Right lobe of liver (tissue), 4 donors: ENCODE results near the gene ANKDD1A.

Source experiments
- POLR2A ChIP-seq: fragments of 450-650 bp; IDR thresholded peaks from one replicate; pipeline ENCODE4 v1.6.1; 2017; ENCODE audit warnings: antibody characterized with exemption, mild to moderate bottlenecking
- TF ChIP-seq, protein P1 (sequence below), 4 donors: fragments of 200-600 bp in 3 of 4; fragments of 450-650 bp in 1 of 4; IDR thresholded peaks; one replicate each; pipeline versions ENCODE4 v1.5.1 to v1.8.0; 2016 to 2022; ENCODE audit warnings: antibody characterized with exemption in 4 of 4, mild to moderate bottlenecking in 2 of 4
- donor health status: DM: no; HTN: no; CAD: no.
- donor health status: DM: no; HTN: no; CAD: no.
- donor health status: DM: no; HTN: yes; CAD: no.

DNA sequence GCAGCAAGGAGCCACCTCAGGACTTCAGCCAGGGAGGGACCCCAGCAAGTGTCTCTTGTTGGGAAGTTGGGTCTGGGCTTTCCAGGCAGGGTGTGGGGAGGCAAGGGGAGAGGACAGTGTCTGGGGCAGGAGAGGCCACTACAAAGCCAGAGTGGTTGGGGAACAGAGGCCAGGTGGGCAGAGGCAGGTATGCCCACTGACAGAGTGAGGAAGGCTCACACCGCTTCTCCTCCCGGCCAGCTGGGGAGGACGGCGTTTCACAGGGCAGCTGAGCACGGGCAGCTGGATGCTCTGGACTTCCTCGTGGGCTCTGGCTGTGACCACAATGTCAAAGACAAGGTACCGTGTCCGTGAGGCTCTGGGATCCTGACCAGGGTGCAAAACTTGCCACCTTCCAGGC lies 15.0 kb downstream of the ANKDD1A start:
- TF ChIP-seq, protein P1, sequence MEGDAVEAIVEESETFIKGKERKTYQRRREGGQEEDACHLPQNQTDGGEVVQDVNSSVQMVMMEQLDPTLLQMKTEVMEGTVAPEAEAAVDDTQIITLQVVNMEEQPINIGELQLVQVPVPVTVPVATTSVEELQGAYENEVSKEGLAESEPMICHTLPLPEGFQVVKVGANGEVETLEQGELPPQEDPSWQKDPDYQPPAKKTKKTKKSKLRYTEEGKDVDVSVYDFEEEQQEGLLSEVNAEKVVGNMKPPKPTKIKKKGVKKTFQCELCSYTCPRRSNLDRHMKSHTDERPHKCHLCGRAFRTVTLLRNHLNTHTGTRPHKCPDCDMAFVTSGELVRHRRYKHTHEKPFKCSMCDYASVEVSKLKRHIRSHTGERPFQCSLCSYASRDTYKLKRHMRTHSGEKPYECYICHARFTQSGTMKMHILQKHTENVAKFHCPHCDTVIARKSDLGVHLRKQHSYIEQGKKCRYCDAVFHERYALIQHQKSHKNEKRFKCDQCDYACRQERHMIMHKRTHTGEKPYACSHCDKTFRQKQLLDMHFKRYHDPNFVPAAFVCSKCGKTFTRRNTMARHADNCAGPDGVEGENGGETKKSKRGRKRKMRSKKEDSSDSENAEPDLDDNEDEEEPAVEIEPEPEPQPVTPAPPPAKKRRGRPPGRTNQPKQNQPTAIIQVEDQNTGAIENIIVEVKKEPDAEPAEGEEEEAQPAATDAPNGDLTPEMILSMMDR (IDR thresholded peaks at IDR 0.05) = no peak
- no peak for TF ChIP-seq POLR2A
